Skeletal muscle tissue (tissue), 4 donors: ENCODE data around the gene BCAM. TPM values are rescaled to one million over a fixed set of nuclear protein-coding genes. Genes with fewer than 3 reads are reported as not detected.
"Not testable (repeated sequence)": the region's sequence is repeated elsewhere in the genome, so short reads cannot be mapped to it uniquely, and the experiment has no call there.

Experiments
- H3K27ac ChIP-seq: one replicate; pipeline ENCODE4 v1.7.0; 2013; ENCODE audit warnings: mild to moderate bottlenecking, low read depth, low read length, inconsistent platforms
- H3K27me3 ChIP-seq, 3 donors: one replicate each; pipeline ENCODE4 v1.7.0; 2013; ENCODE audit warnings: low read length in 3 of 3; ENCODE audit not compliant: control insufficient read depth in 3 of 3, insufficient read depth in 3 of 3
- H3K36me3 ChIP-seq, 3 donors: one replicate each; pipeline ENCODE4 v1.7.0; 2013; ENCODE audit warnings: low read length in 3 of 3; ENCODE audit not compliant: control insufficient read depth in 3 of 3, insufficient read depth in 3 of 3
- H3K4me1 ChIP-seq, 3 donors: one replicate each; pipeline ENCODE4 v1.7.0; 2013; ENCODE audit warnings: low read length in 3 of 3, mild to moderate bottlenecking in 3 of 3; ENCODE audit not compliant: control insufficient read depth in 3 of 3, insufficient read depth in 3 of 3
- H3K4me3 ChIP-seq, 3 donors: one replicate each; pipeline ENCODE4 v1.7.0; 2013; ENCODE audit warnings: low read length in 3 of 3
- H3K9ac ChIP-seq, 3 donors: one replicate each; pipeline ENCODE4 v1.7.0; 2013; ENCODE audit warnings: low read length in 3 of 3, mild to moderate bottlenecking in 3 of 3, moderate library complexity in 2 of 3, low read depth in 1 of 3
- H3K9me3 ChIP-seq, 3 donors: one replicate each; pipeline ENCODE4 v1.7.0; 2013; ENCODE audit warnings: low read length in 3 of 3; ENCODE audit not compliant: control insufficient read depth in 3 of 3
- total RNA-seq: library from RNA; depleted of rRNA; stranded (reverse); fragments of >200 nt; gene quantifications from one replicate; pipeline ENCODE4 v1.2.3, GENCODE V29; 2014
- donor health status: Osteomylitis.

The BCAM gene
- total RNA-seq, result 89.8 TPM

GRCh38 chr19:44808463-44809371 lies at the start of gene BCAM:
BCAM (plus strand) TSS chr19:44809103; CDS start chr19:44809125, 22 bp downstream.
- no peaks in the 10 kb centered on the region for H3K9me3 ChIP-seq
- peaks cover 4 to 9% (median 4%) of the 10 kb centered on the region in 3 donors for H3K36me3 ChIP-seq
- H3K9ac ChIP-seq, result peak within 1 kb of the TSS; percentile 83 to 93 (median 85)
- H3K27ac ChIP-seq, result peak within 1 kb of the TSS; percentile 70
- peaks cover 19 to 24% (median 23%) of the 10 kb centered on the region in 3 donors for H3K4me1 ChIP-seq
- H3K4me3 ChIP-seq, result peak within 1 kb of the TSS; percentile 79 to 81 (median 80)
- H3K27me3 ChIP-seq, result no peaks in the 10 kb centered on the region

- no peak overlapping the region for H3K4me3 ChIP-seq
- H3K4me1 ChIP-seq, result peaks cover 13 to 21% (median 15%) of the 10 kb centered on the region in 3 donors
- H3K27ac ChIP-seq, result no peak overlapping the region
These were observed 46.9 kb upstream of the BCAM start for GRCh38 chr19:44762038-44762437.

GRCh38 chr19:44765033-44765948 lies 43.6 kb upstream of the BCAM start:
- H3K27ac ChIP-seq, result no peak overlapping the region
- peaks cover 0 to 5% (median 0%) of the 10 kb centered on the region in 3 donors for H3K4me1 ChIP-seq

More at GRCh38 chr19:44762038-44762437, 46.9 kb upstream of the BCAM start:
- Histone ChIP-seq H3K27me3 (no peaks in the 10 kb centered on the region), H3K9me3 (no peaks in the 10 kb centered on the region), H3K9ac (no peak overlapping the region), H3K36me3 (peaks cover 11 to 16% (median 12%) of the 10 kb centered on the region in 3 donors)

GRCh38 chr19:44765949-44766335 lies 43.0 kb upstream of the BCAM start:
- Histone ChIP-seq H3K27me3 (no peaks in the 10 kb centered on the region), H3K9me3 (no peaks in the 10 kb centered on the region), H3K27ac (no peak overlapping the region), H3K9ac (no peak overlapping the region), H3K36me3 (no peaks in the 10 kb centered on the region), H3K4me1 (peaks cover 0 to 5% (median 2%) of the 10 kb centered on the region in 3 donors), H3K4me3 (no peak overlapping the region)

More at GRCh38 chr19:44765033-44765948, 43.6 kb upstream of the BCAM start:
- no peak overlapping the region for H3K4me3 ChIP-seq
- H3K27me3 ChIP-seq, result no peaks in the 10 kb centered on the region
- peaks cover 0 to 4% (median 2%) of the 10 kb centered on the region in 3 donors for H3K36me3 ChIP-seq
- H3K9ac ChIP-seq, result no peak overlapping the region
- H3K9me3 ChIP-seq, result no peaks in the 10 kb centered on the region

GRCh38 chr19:44767295-44768180 lies 41.4 kb upstream of the BCAM start:
- Histone ChIP-seq H3K27ac (no peak overlapping the region), H3K9ac (no peak overlapping the region), H3K4me1 (peaks cover 0 to 5% (median 2%) of the 10 kb centered on the region in 3 donors), H3K27me3 (no peaks in the 10 kb centered on the region), H3K4me3 (no peak overlapping the region), H3K9me3 (no peaks in the 10 kb centered on the region), H3K36me3 (no peaks in the 10 kb centered on the region)

- H3K4me3 ChIP-seq, result no peak overlapping the region
- peaks cover 0 to 5% (median 2%) of the 10 kb centered on the region in 3 donors for H3K4me1 ChIP-seq
- no peaks in the 10 kb centered on the region for H3K27me3 ChIP-seq
- H3K9ac ChIP-seq, result no peak overlapping the region
- no peaks in the 10 kb centered on the region for H3K36me3 ChIP-seq
- H3K27ac ChIP-seq, result no peak overlapping the region
- H3K9me3 ChIP-seq, result no peaks in the 10 kb centered on the region
These were observed 38.2 kb upstream of the BCAM start for GRCh38 chr19:44770550-44771257.

GRCh38 chr19:44772144-44772543 lies 36.8 kb upstream of the BCAM start:
- not testable (repeated sequence) for H3K4me1 ChIP-seq, H3K27me3 ChIP-seq, H3K36me3 ChIP-seq, H3K27ac ChIP-seq, H3K9me3 ChIP-seq, H3K9ac ChIP-seq, H3K4me3 ChIP-seq

GRCh38 chr19:44772959-44773358 lies 35.9 kb upstream of the BCAM start:
- Histone ChIP-seq H3K27me3 (peaks cover 0 to 7% (median 0%) of the 10 kb centered on the region in 3 donors), H3K27ac (no peak overlapping the region), H3K9me3 (no peaks in the 10 kb centered on the region), H3K9ac (no peak overlapping the region), H3K36me3 (no peaks in the 10 kb centered on the region), H3K4me1 (peaks cover 0 to 2% (median 0%) of the 10 kb centered on the region in 3 donors), H3K4me3 (no peak overlapping the region)
